ENCODE measurements around the gene SRCIN1.

Gene SRCIN1

DNA sequence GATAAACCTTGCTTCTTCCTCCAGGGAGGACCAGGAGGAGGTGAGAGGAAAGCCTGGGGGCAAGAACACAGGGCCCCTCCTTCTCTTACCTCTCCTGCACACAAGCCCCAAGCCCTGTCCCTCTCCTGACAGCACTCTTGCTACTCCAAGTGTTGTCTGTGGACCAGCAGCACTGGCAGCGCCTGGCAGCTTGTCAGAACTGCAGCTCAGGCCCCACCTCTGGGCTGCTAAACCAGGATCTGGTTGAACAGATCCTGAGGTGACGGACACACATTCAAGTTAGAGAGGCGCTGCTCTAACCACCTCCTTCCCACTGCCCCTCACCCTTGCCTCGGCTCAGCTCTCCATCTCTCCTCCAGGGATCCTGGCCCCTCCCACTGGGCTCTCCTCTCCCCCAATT is 56.5 kb downstream of the SRCIN1 start:
- TF ChIP-seq GATA3 (IDR thresholded peaks at IDR 0.05; ENCODE audit: low read depth, low read length) (no peak), GATA2 (IDR thresholded peaks at IDR 0.05; ENCODE audit: low read depth, low read length) (no peak)

GRCh38 chr17:38547444-38547843 is 58.3 kb downstream of the SRCIN1 start:
- TF ChIP-seq GATA2 (IDR thresholded peaks at IDR 0.05; ENCODE audit: low read depth, low read length) (no peak), GATA3 (IDR thresholded peaks at IDR 0.05; ENCODE audit: low read depth, low read length) (no peak)

DNA sequence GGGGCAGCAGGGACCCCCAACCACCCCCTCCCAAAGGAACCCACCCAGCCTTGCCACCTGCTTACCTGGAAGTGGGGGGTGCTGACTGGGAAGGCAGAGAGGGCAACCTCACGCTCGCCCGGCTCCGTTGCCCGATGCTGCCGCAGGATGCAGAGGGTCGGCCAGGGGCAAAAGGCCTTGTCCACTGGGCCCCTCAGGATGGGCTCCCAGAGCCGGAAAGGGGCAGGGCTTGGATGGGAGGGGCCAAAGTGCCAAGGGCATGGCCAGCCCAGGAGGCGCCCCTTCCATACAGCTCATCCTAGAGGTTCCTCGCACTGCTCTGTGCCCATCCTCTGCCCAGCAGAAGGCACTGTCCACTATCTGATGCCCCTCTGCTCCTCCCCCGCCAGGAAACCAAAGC is 59.4 kb downstream of the SRCIN1 start:
- TF ChIP-seq GATA2 (IDR thresholded peaks at IDR 0.05; ENCODE audit: low read depth, low read length), result no peak
- TF ChIP-seq GATA3 (IDR thresholded peaks at IDR 0.05; ENCODE audit: low read depth, low read length), result no peak

DNA sequence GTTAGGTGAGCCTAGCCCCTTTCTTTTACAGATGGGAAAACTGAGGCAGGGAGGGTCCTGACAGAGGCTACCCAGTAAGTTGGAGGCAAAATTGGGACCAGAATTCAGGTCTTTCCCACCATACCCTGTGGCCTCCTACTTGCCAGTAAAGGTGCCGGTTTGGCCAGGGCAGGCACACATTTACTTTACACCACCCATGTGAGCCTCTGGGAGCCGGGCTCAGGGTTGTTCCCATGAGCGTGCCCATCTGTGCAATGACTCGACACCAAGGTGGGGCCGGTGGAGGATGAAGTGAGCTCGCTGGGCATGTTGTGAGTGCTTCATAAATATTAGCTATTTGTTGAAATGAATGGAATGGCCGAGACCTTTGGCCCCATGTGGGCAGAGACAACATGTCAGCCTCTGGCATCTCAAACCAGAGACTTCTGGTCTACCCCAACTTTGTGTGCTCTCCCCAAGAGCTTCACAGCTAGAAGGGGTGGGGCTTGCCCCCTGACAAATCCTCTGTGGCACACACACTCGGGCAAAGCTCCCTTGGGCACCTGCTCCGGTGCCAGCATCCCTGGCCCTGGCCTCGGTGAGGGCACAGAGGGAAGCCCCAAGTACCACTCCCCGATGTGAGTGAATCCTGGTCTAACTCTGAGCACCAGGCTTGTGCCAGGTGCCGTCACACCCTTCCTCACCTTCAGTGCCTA is 60.1 kb downstream of the SRCIN1 start:
- no peak for TF ChIP-seq GATA2 (IDR thresholded peaks at IDR 0.05; ENCODE audit: low read depth, low read length)
- no peak for TF ChIP-seq GATA3 (IDR thresholded peaks at IDR 0.05; ENCODE audit: low read depth, low read length)

DNA sequence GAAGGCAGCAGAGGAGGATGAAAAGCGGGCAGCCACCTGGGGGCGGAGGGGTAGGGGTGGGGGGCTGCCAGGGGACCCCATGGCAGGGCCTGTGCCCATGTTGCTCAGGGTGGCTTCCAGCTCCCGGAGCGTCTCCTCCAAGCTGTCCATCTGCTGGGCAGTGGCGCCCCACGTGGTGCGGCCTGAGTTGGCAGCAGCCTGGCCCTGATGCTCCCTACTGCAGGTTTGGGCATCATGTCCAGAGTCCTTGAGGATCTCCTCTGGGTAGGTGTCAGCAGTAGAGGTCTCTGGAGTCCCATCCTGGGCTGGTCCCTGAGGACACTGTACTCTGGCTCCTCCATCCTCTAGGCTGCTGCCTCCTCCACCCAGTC is 60.9 kb downstream of the SRCIN1 start:
- TF ChIP-seq GATA2 (IDR thresholded peaks at IDR 0.05; ENCODE audit: low read depth, low read length) (no peak), GATA3 (IDR thresholded peaks at IDR 0.05; ENCODE audit: low read depth, low read length) (no peak)

DNA sequence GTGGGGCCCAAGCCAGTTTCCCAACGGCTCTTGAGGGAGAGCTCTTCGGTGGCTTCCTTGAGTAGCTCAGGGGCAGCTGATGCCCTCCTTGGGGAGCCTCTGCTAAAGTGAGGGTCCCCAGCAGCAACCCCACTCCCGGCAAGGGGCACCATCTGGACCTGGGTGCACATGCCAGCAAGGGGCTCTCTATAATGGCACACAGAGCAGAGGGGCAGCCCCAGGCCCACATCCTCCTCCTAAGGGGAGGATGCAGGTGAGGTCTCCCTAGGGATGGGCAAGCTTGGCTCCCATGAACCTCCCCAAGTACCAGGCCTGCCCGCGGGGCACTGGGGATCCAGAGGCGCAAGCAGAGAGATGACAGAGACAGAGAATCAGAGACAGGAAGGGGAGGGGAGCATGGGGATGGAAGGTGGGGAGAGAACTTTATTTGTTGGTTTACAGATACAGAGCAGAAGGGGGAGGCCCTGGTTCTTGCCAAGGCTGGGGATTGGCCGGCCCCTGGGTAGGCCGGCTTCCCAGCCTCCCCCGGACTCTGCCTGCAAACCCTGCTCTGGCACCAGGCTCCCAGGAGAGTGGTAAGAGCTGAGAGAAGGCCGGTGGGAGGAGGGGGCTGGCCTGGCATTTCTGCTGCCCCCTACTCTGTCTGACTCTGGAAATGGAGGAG is 61.4 kb downstream of the SRCIN1 start:
- TF ChIP-seq GATA2 (IDR thresholded peaks at IDR 0.05; ENCODE audit: low read depth, low read length) (no peak), GATA3 (IDR thresholded peaks at IDR 0.05; ENCODE audit: low read depth, low read length) (no peak)

GRCh38 chr17:38543403-38544174 is 62.2 kb downstream of the SRCIN1 start:
- TF ChIP-seq GATA2 (IDR thresholded peaks at IDR 0.05; ENCODE audit: low read depth, low read length) (no peak), GATA3 (IDR thresholded peaks at IDR 0.05; ENCODE audit: low read depth, low read length) (no peak)

DNA sequence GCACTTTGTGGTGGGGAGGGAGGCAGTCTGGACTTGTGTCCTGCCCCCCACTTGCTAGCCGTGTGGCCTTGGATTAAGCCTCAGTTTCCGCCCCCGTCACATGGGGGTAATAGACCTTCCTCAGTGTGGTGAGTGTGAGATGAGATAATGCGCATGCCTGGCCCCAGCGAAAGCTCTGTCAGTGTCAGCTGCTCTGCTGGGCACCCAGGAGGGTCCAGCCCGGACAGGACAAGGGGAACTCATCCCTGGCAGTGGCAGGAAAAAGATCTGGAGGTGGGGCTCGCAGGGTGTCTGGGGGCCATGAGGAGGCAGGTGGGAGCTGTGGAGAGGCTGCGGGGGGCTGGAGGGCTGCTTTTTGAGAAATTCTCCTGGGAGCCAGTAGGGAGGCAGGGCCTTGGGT is 63.5 kb downstream of the SRCIN1 start:
- no peak for TF ChIP-seq GATA2 (IDR thresholded peaks at IDR 0.05; ENCODE audit: low read depth, low read length)
- TF ChIP-seq GATA3 (IDR thresholded peaks at IDR 0.05; ENCODE audit: low read depth, low read length), result no peak

- no peak for TF ChIP-seq GATA2 (IDR thresholded peaks at IDR 0.05; ENCODE audit: low read depth, low read length)
- TF ChIP-seq GATA3 (IDR thresholded peaks at IDR 0.05; ENCODE audit: low read depth, low read length), result no peak
Measured at GRCh38 chr17:38541281-38541680, 64.5 kb downstream of the SRCIN1 start.

DNA sequence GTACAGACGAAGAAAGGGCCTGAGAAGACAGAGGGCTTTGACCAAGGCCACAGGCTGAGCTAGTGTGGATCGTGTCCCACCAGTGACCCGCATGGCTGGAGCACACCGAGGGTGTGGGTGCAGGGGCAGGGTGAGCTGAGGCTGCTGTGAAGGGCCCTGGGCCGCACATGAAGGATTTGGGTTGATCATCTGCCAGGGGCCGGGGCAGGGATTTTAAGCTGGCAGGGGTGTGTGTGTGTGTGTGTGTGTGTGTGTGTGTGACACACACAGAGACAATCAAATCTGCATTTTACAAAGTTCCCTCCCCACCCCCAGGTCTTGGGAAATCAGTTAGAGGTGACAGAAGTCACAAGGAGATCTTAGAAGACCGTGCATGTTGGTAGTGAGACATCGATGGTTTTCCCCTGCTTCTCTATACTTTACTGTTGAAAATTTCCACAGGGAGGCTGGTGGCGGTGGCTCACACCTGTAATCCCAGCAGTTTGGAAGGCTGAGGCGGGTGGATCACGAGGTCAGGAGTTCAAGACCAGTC is 65.2 kb downstream of the SRCIN1 start:
- TF ChIP-seq GATA3 (IDR thresholded peaks at IDR 0.05; ENCODE audit: low read depth, low read length), result no peak
- no peak for TF ChIP-seq GATA2 (IDR thresholded peaks at IDR 0.05; ENCODE audit: low read depth, low read length)

GRCh38 chr17:38539386-38539785 is 66.4 kb downstream of the SRCIN1 start:
- no peak for TF ChIP-seq GATA3 (IDR thresholded peaks at IDR 0.05; ENCODE audit: low read depth, low read length)
- no peak for TF ChIP-seq GATA2 (IDR thresholded peaks at IDR 0.05; ENCODE audit: low read depth, low read length)

- TF ChIP-seq GATA3 (IDR thresholded peaks at IDR 0.05; ENCODE audit: low read depth, low read length), result no peak
- TF ChIP-seq GATA2 (IDR thresholded peaks at IDR 0.05; ENCODE audit: low read depth, low read length), result no peak
Measured at GRCh38 chr17:38538906-38539305, 66.8 kb downstream of the SRCIN1 start.

- TF ChIP-seq GATA3 (IDR thresholded peaks at IDR 0.05; ENCODE audit: low read depth, low read length) (no peak), GATA2 (IDR thresholded peaks at IDR 0.05; ENCODE audit: low read depth, low read length) (no peak)
Measured at GRCh38 chr17:38536661-38537060, 69.1 kb downstream of the SRCIN1 start.

DNA sequence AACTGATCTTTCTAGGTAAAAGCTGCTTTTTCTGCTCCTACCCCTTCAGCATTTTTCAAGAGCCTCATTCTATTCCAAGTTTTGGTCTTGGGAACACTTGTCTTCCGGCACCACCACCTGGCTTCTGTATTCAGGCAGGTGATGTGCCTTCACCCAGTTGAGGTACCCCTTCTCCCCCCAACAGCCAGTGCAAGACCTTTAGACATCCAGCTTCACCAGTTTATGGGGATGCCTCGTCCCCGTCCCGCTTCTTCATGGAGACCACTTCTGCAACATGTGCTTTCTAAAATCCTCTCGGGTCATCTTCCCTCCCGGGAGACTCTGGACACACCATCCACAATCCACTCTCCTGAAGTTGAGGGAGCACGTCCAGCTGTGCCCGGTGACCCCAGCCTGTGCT is 69.9 kb downstream of the SRCIN1 start:
- TF ChIP-seq GATA3 (IDR thresholded peaks at IDR 0.05; ENCODE audit: low read depth, low read length) (no peak), GATA2 (IDR thresholded peaks at IDR 0.05; ENCODE audit: low read depth, low read length) (no peak)

All from SH-SY5Y (cell line).